ENCODE measurements around the gene MAP4K4. TPM values are rescaled to one million over a fixed set of nuclear protein-coding genes. Genes with fewer than 3 reads are reported as not detected.

The MAP4K4 gene
- total RNA-seq, 1 donor from 2014 or later, result 48.0 TPM

DNA sequence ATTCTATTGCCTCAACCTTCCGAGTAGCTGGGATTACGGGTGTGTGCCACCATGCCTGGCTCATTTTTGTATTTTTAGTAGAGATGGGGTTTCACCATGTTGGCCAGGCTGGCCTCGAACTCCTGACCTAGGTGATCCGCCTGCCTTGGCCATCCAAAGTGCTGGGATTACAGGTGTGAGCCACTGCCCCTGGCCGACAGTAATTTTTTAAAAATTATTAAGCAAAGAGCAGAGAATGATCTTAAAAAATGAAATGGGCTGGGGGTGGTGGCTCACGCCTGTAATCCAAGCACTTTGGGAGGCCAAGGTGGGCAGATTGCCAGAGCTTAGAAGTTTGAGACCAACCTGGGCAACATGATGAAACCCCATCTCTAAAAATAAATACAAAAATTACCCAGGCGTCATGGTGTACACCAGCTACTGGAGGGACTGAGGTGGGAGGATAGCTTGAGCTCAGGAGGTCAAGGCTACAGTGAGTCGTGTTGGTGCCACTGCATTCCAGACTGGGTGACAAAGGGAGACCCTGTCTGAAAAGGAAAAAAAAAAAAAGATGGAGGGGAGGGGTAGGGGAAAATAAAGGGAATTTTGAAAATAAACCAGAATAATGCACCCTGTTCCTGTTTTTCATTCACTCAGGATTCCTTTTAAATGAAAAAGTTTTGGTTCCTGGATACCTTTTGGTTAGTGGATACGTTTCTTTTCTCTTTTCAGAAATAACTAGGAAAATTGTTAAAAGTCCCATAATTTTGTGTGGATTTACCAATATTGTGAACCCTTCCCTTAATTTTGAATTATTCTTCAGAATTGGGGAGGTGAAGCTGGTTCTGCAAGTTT is 33.9 kb downstream of the MAP4K4 start:
- Histone ChIP-seq H3K27me3 (no peaks in the 10 kb centered on the region), H3K9me3 (no peaks in the 10 kb centered on the region), H3K36me3 (no peaks in the 10 kb centered on the region), H3K27ac (no peak overlapping the region), H3K4me3 (no peak overlapping the region), H3K4me1 (peaks cover 4 to 29% of the 10 kb centered on the region in 2 donors)
- TF ChIP-seq, protein P1, sequence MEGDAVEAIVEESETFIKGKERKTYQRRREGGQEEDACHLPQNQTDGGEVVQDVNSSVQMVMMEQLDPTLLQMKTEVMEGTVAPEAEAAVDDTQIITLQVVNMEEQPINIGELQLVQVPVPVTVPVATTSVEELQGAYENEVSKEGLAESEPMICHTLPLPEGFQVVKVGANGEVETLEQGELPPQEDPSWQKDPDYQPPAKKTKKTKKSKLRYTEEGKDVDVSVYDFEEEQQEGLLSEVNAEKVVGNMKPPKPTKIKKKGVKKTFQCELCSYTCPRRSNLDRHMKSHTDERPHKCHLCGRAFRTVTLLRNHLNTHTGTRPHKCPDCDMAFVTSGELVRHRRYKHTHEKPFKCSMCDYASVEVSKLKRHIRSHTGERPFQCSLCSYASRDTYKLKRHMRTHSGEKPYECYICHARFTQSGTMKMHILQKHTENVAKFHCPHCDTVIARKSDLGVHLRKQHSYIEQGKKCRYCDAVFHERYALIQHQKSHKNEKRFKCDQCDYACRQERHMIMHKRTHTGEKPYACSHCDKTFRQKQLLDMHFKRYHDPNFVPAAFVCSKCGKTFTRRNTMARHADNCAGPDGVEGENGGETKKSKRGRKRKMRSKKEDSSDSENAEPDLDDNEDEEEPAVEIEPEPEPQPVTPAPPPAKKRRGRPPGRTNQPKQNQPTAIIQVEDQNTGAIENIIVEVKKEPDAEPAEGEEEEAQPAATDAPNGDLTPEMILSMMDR (IDR thresholded peaks at IDR 0.05), result no peak
- DNase-seq (ENCODE audit: low spot score in 2 of 2), result no peak
- intact Hi-C loops (cut with DNase I), result no loop called here

DNA sequence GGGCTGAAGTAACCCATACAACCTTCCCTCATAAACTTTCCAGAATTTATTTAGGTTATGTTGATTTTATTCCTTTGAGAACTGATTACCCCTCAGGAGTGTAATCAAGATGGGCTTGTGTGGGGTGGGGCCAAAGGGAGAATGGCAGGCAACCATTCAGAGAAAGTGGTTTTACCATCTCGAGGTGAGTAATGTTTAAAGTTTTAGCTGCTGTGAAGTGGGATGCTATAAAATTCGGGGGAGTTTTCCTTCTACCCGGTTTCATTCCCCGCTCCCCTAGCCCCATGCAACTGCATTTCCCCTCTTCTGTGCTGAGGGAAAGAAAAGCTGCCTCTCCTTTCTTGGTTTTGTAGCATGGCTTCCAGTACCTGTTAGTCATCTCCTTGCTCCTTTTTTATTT is 34.7 kb downstream of the MAP4K4 start:
- Histone ChIP-seq H3K27me3 (no peaks in the 10 kb centered on the region), H3K4me3 (no peak overlapping the region), H3K9me3 (no peaks in the 10 kb centered on the region), H3K4me1 (peaks cover 10 to 35% of the 10 kb centered on the region in 2 donors), H3K36me3 (no peaks in the 10 kb centered on the region), H3K27ac (no peak overlapping the region)
- intact Hi-C loops (cut with DNase I), result no loop called here
- TF ChIP-seq, protein P1 (IDR thresholded peaks at IDR 0.05), result no peak
- DNase-seq (ENCODE audit: low spot score in 2 of 2), result no peak

DNA sequence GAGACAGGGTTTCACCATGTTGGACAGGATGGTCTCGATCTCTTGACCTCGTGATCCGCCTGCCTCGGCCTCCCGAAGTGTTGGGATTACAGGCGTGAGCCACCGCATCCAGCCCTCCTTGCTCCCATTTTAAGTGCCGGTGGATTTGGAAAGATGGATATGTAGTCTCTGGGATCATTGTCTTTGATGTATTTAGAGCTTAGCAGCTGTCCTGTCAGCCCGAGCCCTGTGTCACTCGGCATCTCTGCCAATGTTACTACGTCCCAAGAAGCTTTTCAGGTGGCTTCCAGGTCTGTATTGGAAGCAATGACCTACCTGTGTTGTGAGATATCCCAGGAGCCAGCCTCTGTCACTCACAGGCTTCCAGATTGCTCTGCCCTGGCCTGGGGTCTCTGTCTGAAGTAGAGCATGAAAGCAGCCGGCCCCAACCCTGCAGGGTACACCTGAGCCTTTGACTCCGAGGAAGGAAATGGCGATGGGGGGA is 35.3 kb downstream of the MAP4K4 start:
- no peaks in the 10 kb centered on the region for H3K9me3 ChIP-seq
- H3K27ac ChIP-seq, result no peak overlapping the region
- no peaks in the 10 kb centered on the region for H3K36me3 ChIP-seq
- H3K27me3 ChIP-seq, result no peaks in the 10 kb centered on the region
- peaks cover 10 to 40% of the 10 kb centered on the region in 2 donors for H3K4me1 ChIP-seq
- H3K4me3 ChIP-seq, result no peak overlapping the region
- intact Hi-C loops (cut with DNase I), result no loop called here
- TF ChIP-seq, protein P1 (IDR thresholded peaks at IDR 0.05), result no peak
- DNase-seq (ENCODE audit: low spot score in 2 of 2), result no peak

DNA sequence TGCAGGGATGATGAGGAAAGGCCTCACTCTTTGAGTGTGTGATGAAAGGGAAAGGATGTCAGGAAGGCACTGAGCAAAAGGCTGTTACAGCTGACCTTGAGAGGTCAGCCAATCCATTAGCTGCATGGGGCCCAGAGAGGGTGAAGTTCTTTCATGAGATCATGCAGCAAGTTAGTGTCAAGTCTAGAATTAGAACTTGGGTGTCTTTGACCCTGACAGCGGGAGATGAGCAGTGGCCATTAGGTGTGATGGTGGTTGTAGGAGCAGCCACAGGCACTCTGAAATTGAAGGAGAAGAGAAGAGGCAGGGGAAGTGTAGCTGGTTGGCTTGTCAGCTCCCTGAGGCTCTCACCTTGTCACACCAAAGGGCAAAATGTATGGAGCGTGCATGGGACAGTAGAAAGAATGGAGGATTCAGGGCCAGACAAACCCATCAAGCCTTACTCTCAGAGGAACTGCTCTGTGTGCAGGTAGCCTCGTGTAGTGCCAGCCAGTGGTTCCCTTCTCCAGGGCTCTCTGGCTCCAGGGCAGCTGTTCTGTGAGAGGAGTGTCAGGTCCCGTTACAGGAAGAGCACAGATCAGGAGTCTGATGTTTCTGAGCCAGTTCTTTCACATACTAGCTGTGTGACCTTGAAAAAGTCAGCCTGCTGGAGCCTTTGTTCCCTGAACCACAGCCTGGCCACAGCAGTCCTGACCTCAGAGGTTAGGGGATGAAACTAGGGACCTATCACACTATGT is 35.9 kb downstream of the MAP4K4 start:
- Histone ChIP-seq H3K9me3 (no peaks in the 10 kb centered on the region), H3K27me3 (no peaks in the 10 kb centered on the region), H3K4me1 (peaks cover 10 to 40% of the 10 kb centered on the region in 2 donors), H3K36me3 (no peaks in the 10 kb centered on the region), H3K27ac (no peak overlapping the region), H3K4me3 (no peak overlapping the region)
- TF ChIP-seq, protein P1 (IDR thresholded peaks at IDR 0.05), result no peak
- no peak for DNase-seq (ENCODE audit: low spot score in 2 of 2)
- intact Hi-C loops (cut with DNase I), result no loop called here

DNA sequence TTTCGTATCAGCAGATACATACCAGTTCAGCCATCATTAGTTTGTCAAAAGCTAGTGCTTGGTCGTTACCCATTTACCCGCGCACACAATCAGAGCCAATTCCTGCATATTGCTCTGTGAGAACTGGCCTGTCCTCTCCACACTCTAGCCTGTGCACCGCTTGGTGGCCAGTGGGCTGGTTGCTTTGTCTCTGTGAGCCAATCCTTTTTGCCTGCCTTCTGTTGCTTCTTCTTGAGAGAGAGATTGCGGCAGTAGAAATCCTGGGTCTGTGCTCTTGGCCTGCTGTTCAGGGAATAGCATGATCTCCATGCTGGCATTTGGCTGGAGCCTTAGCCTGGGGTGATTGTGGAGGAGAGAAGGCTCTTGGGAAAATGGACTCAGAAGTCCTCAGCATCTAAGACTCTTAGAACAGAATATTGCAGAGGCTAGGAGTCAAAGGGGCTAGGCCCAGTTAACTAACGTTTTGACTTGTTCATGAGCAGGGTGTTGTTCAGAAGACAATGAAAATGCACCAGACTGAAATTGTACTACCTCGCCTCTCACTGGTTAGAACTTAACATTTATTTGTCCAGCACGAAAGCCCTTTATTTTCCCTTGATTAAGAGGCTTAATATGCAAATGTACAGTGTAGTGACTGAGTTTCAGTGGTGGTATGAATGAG is 37.1 kb downstream of the MAP4K4 start:
- TF ChIP-seq, protein P1 (IDR thresholded peaks at IDR 0.05), result no peak
- H3K27ac ChIP-seq, result peak overlapping the region in 1 of 2 donors; percentile 55
- DNase-seq (ENCODE audit: low spot score in 2 of 2), result no peak
- H3K9me3 ChIP-seq, result no peaks in the 10 kb centered on the region
- intact Hi-C loops (cut with DNase I), result no loop called here
- H3K4me1 ChIP-seq, result peaks cover 10 to 40% of the 10 kb centered on the region in 2 donors
- no peak overlapping the region for H3K4me3 ChIP-seq
- H3K27me3 ChIP-seq, result no peaks in the 10 kb centered on the region
- H3K36me3 ChIP-seq, result no peaks in the 10 kb centered on the region
